SHP77 treated with DMSO at 0.1 percent for 48 hours (cell line): ENCODE measurements around the gene EFNA5.
A peak's percentile ranks its signal among the peaks of the same experiment; 100 is the strongest.
"Not testable (repeated sequence)": the region's sequence is repeated elsewhere in the genome, so short reads cannot be mapped to it uniquely, and the experiment has no call there.

Experiments
- DNase-seq: peaks from one replicate; lab custom pipeline; 2025; lab: John Stamatoyannopoulos, UW

EFNA5 gene

GRCh38 chr5:107365320-107366109 is 305.2 kb downstream of the EFNA5 start:
- no peak for DNase-seq

GRCh38 chr5:107364443-107365319 is 306.1 kb downstream of the EFNA5 start:
- DNase-seq, result no peak

- DNase-seq, result no peak
These were observed 307.0 kb downstream of the EFNA5 start for GRCh38 chr5:107363768-107364167.

- no peak for DNase-seq
These were observed 308.8 kb downstream of the EFNA5 start for GRCh38 chr5:107361945-107362344.

- no peak for DNase-seq
These were observed 310.9 kb downstream of the EFNA5 start for GRCh38 chr5:107359916-107360234.

- peak; percentile 53 for DNase-seq
These were observed 311.5 kb downstream of the EFNA5 start for GRCh38 chr5:107359033-107359915.

GRCh38 chr5:107356891-107357290 is 313.8 kb downstream of the EFNA5 start:
- no peak for DNase-seq

- DNase-seq, result no peak
These were observed 318.2 kb downstream of the EFNA5 start for GRCh38 chr5:107352576-107352975.

- DNase-seq, result not testable (repeated sequence)
These were observed 324.2 kb downstream of the EFNA5 start for GRCh38 chr5:107346580-107346979.

GRCh38 chr5:107342371-107342770 is 328.4 kb downstream of the EFNA5 start:
- no peak for DNase-seq

- DNase-seq, result no peak
These were observed 329.2 kb downstream of the EFNA5 start for GRCh38 chr5:107341376-107342084.

GRCh38 chr5:107340631-107341030 is 330.1 kb downstream of the EFNA5 start:
- no peak for DNase-seq

GRCh38 chr5:107338335-107338734 is 332.4 kb downstream of the EFNA5 start:
- DNase-seq, result no peak

GRCh38 chr5:107337281-107337680 is 333.5 kb downstream of the EFNA5 start:
- DNase-seq, result no peak

GRCh38 chr5:107331882-107332281 is 338.9 kb downstream of the EFNA5 start:
- no peak for DNase-seq

- DNase-seq, result no peak
These were observed 339.4 kb downstream of the EFNA5 start for GRCh38 chr5:107331312-107331711.

GRCh38 chr5:107330903-107331302 is 339.8 kb downstream of the EFNA5 start:
- DNase-seq, result no peak

GRCh38 chr5:107329850-107330249 is 340.9 kb downstream of the EFNA5 start:
- no peak for DNase-seq
